ENCODE measurements around the gene HAPLN3.

The HAPLN3 gene

DNA sequence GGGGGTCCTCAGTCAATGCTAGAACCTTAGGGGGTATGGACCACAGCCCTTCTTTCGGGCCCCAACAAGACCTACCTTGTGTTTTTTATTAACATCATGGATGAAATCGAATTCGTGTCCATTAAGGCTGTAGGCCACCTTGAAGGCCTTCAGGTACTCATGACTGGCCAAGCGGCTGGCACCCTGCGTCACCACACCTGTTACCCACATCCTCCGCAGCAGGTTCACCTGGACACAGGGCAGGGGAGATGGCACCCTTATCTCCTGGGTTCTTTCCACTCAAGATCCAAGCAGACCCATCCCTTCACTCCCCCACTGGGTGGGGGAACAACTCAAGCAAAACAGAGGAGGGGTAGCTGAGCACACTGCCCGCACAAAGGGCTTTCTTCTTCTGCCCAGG lies 11.2 kb upstream of the HAPLN3 start:
- DNase-seq, result no peak
- Mint-ChIP-seq H3K36me3 (ENCODE audit: low read depth) (peaks cover 58% of the 10 kb centered on the region), H3K27ac (no peak overlapping the region), H3K27me3 (ENCODE audit: low read depth, poor library complexity) (peaks cover 3% of the 10 kb centered on the region), H3K4me1 (peaks cover 73% of the 10 kb centered on the region), H3K4me3 (no peak overlapping the region), H3K9me3 (no peaks in the 10 kb centered on the region)
- no peak for TF ChIP-seq CTCF (IDR thresholded peaks at IDR 0.05)

- H3K27ac Mint-ChIP-seq, result peak overlapping the region; percentile 88
- peaks cover 3% of the 10 kb centered on the region for H3K27me3 Mint-ChIP-seq (ENCODE audit: low read depth, poor library complexity)
- no peak for TF ChIP-seq CTCF (IDR thresholded peaks at IDR 0.05)
- no peak overlapping the region for H3K4me3 Mint-ChIP-seq
- H3K36me3 Mint-ChIP-seq (ENCODE audit: low read depth), result peaks cover 60% of the 10 kb centered on the region
- H3K9me3 Mint-ChIP-seq, result no peaks in the 10 kb centered on the region
- H3K4me1 Mint-ChIP-seq, result peaks cover 71% of the 10 kb centered on the region
- DNase-seq, result no peak
Observed at GRCh38 chr15:88906130-88906529, 10.8 kb upstream of the HAPLN3 start.

- TF ChIP-seq CTCF (IDR thresholded peaks at IDR 0.05), result no peak
- Mint-ChIP-seq H3K9me3 (no peaks in the 10 kb centered on the region), H3K4me3 (no peak overlapping the region), H3K27ac (peak overlapping the region; percentile 56), H3K27me3 (ENCODE audit: low read depth, poor library complexity) (peaks cover 3% of the 10 kb centered on the region), H3K36me3 (ENCODE audit: low read depth) (peaks cover 60% of the 10 kb centered on the region), H3K4me1 (peaks cover 71% of the 10 kb centered on the region)
- no peak for DNase-seq
Observed at GRCh38 chr15:88905576-88905975, 10.2 kb upstream of the HAPLN3 start.

DNA sequence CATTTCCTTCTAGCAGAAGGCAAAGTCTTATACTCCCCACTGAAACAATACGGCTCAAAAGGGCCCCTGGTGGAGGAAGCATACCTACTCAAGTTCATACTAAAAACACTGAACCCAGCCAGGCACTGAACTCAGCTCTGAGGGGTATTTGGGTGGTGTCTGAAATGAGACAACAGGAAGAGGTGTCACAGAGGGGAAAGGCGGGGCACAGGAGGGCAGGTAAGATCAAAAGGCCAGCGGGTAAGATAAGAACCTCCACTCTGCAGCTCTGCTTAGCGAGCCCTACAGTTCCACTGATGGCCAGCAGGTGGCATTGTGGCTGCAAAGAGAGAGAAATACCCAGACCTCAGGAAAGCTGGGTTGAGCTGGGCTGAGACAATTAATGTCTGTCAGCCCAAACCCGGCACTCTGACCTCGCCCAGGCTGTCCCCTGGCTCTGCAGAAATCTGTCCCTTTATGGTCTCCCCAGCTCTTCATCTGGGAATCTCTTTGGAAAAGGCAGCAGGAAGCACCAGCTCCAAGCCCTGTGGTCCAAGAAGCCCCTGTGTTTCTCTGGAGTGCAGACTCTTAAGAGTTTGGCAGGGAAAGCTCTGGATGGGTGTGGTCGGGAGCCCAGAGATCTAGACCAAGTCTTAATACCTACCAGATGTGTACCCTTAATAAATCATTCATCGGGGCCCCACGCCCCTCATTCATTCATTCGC lies 9.4 kb upstream of the HAPLN3 start:
- no peaks in the 10 kb centered on the region for H3K27me3 Mint-ChIP-seq (ENCODE audit: low read depth, poor library complexity)
- peak; percentile 98 for TF ChIP-seq CTCF (IDR thresholded peaks at IDR 0.05)
- H3K9me3 Mint-ChIP-seq, result no peaks in the 10 kb centered on the region
- no peak overlapping the region for H3K4me3 Mint-ChIP-seq
- H3K36me3 Mint-ChIP-seq (ENCODE audit: low read depth), result peaks cover 57% of the 10 kb centered on the region
- peaks cover 66% of the 10 kb centered on the region for H3K4me1 Mint-ChIP-seq
- DNase-seq, result peak; percentile 91
- peak overlapping the region; percentile 56 for H3K27ac Mint-ChIP-seq

DNA sequence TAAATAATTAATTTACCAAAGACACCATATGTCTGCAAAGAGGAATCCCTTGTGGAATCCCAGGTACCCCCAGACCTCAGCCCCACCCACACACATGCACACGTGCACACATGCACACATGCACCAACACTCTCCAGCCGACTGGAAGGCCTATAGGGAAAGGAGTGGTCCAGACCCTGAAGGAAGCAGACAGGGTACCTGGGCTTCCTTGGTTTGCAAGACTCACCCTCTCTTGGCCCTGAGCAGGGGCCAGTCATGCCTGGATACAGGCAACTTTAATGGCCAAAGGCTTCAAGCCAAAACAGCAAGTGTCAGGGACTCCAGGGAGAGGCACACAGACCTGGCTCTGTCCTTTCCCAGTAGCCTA lies 8.9 kb upstream of the HAPLN3 start:
- Mint-ChIP-seq H3K4me3 (no peak overlapping the region), H3K4me1 (peaks cover 62% of the 10 kb centered on the region), H3K9me3 (no peaks in the 10 kb centered on the region), H3K27ac (no peak overlapping the region), H3K27me3 (ENCODE audit: low read depth, poor library complexity) (no peaks in the 10 kb centered on the region), H3K36me3 (ENCODE audit: low read depth) (peaks cover 59% of the 10 kb centered on the region)
- no peak for TF ChIP-seq CTCF (IDR thresholded peaks at IDR 0.05)
- DNase-seq, result no peak

- H3K4me3 Mint-ChIP-seq, result no peak overlapping the region
- H3K4me1 Mint-ChIP-seq, result peaks cover 62% of the 10 kb centered on the region
- H3K27me3 Mint-ChIP-seq (ENCODE audit: low read depth, poor library complexity), result no peaks in the 10 kb centered on the region
- peaks cover 57% of the 10 kb centered on the region for H3K36me3 Mint-ChIP-seq (ENCODE audit: low read depth)
- TF ChIP-seq CTCF (IDR thresholded peaks at IDR 0.05), result no peak
- H3K9me3 Mint-ChIP-seq, result no peaks in the 10 kb centered on the region
- DNase-seq, result no peak
- no peak overlapping the region for H3K27ac Mint-ChIP-seq
Observed at GRCh38 chr15:88902846-88903245, 7.5 kb upstream of the HAPLN3 start.
